ENCODE results near the gene KLHL4. TPM values are rescaled to one million over a fixed set of nuclear protein-coding genes. Genes with fewer than 3 reads are reported as not detected.
A peak's percentile ranks its signal among the peaks of the same experiment; 100 is the strongest.
"Not testable (repeated sequence)": the region's sequence is repeated elsewhere in the genome, so short reads cannot be mapped to it uniquely, and the experiment has no call there.

Gene KLHL4
- total RNA-seq, 1 experiment from 2014 or later = 8.5 TPM

DNA sequence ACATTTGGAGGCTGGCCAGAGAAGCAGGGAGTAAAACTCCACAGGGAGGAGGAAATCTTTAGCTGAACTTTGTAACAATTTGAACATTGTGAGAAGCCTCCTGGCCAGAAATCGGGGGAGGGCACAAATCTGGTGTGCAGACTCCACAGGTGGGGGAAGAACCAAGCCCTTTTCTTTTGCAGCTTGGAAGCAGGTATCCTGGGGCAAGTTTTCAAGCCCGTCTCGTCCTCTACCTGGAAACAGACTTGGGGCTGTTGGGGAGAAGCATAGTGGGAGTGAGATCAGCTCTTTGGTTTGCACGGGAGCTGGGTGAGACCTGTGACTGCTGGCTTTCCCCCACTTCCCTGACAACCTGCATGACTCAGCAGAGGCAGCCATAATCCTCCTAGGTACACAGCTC lies 123.8 kb downstream of the KLHL4 start:
- DNase-seq (ENCODE audit: low read depth) = not testable (repeated sequence)

DNA sequence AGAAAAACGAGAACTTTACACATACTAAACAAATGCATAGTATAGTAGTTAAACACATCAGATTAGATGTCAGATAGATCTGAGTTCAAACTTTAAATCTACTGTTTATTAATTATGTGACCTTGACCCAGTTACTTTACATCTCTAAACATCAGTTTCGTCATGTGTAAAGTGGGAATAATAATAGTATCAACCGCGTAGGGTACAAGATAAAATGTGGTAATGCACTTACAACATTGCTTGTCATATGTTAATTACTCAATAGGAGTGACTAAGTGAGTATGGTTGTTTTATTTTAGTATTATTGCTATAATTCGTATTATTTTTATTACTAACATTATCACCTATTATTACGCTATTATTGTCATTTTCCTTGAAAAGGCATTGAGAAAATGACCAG lies 144.2 kb downstream of the KLHL4 start:
- DNase-seq (ENCODE audit: low read depth) = no peak

DNA sequence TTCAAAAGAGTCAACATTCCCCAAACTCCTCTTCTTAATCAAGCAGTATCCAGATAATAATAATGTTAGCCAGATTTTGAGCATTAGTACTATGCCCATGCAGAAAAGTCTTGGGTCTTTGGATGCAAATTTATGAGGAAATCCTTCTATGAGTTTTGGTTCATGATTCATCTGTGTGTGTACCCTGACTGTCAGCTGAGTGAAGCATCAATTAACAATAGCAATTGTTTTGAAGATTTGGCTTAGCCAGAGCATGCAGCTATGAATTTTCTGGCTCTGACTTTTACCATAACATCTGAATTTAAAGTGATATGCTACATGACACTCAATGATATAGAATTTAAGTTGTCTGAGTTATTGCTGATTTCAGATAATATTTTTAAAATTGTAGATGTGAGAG lies 145.8 kb downstream of the KLHL4 start:
- no peak for DNase-seq (ENCODE audit: low read depth)

DNA sequence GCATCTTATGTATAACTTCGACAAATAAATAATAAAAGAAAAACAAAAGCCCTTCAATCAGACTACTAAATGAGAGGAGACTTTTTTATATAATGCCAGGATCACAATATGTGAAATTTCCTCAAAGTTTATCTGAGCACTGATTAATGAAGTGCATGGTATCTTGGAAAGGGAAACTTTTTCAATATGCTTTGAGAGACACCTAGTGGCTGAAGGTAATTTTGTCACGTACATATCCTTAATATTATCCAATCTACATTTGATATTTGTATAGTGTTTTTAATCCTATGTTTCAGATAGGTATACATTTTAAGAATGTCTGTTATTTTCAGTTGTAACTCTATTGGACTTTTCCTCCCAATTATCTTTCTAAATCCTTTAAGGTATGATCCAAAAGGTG lies 146.8 kb downstream of the KLHL4 start:
- no peak for DNase-seq (ENCODE audit: low read depth)

DNA sequence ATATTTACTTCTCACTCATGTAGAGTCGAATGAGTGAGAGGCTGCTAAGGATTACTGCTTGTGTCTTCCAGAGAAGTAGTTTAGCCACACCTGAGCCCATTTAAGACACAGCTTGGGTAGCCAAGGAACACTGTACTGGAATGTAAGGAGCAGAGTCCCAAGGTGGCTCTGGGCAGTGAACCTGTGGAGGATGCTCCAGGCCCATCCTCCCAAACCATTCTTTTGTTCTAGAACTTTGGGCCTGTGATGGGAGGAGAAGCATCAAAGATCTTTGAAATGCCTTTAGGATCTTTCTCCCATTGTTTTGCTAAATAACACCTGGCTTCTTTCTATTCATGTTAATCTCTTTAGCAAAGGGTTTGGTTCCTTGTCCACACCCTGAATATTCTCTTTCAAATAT lies 162.2 kb downstream of the KLHL4 start:
- no peak for DNase-seq (ENCODE audit: low read depth)

DNA sequence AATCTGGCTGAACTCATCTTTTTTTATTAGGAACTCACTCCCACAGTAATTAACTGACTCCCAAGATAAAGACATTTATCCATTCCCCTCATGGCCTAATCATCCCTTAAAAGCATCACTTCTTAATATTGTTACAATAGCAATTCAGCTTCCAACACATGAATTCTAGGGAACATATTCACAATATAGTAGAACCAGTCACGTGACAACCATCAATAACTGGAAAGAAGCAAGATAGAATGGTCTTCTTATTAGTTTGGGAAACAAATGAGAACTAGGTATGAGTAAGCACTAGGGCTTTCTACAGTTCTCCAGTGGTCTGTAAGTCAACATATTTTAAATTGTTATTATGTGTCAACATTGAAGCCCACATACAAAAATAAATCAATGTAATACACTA lies 170.1 kb downstream of the KLHL4 start:
- no peak for DNase-seq (ENCODE audit: low read depth)

DNA sequence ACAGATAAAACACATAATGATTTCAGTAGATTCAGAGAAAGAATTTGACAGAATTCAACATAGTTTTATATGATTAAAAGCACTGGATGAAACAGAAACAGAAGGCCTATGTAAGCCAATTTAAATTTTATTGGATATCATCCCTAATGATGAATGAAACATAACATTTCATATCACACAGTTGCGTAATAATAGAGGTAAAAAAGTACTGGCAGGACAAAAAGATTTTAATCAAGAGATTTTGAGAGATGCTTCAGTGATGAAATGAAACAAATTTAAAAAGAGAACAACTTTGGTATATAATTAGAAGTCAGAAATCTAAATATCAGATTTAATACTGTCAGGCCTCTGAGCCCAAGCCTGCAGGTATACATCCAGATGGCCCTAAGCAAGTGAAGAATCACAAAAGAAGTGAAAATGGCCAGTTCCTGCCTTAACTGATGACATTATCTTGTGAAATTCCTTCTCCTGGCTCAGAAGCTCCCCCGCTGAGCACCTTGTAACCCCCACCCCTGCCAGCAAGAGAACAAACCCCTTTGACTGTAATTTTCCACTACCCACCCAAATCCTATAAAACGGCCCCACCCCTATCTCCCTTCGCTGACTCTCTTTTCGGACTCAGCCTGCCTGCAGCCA lies 170.6 kb downstream of the KLHL4 start:
- not testable (repeated sequence) for DNase-seq (ENCODE audit: low read depth)

DNA sequence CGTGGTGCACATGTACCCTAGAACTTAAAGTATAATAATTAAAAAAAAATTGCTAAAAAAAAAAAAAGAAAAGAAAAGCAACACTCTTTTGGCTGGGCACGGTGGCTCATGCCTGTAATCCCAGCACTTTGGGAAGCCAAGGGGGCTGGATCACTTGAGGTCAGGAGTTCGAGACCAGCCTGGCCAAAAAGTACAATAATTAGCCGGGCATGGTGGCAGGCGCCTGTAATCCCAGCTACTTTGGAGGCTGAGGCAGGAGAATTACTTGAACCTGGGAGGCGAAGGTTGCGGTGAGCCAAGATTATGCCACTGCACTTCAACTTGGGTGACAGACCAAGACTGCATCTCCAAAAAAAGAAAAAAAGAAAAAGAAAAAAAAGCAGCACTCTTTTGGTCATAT lies 171.6 kb downstream of the KLHL4 start:
- DNase-seq (ENCODE audit: low read depth) = not testable (repeated sequence)

DNA sequence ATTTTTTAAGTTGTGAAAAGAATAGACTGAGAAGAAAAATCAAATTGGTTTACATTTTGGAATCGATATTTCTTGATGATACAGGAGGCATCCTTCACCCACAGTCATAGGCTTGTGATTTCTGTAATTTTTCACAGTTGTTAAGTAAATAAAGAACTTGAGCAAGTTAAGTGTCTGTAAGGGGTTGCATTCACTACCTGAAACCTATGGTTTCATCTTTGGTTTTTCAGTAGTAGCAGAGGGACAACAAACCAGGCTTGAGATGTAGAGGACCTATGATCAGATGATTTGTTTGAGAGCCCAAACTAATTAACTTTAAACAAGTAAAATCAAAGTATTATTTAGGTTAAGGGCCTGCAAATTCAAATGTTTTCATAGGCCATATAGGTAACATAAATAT lies 175.6 kb downstream of the KLHL4 start:
- DNase-seq (ENCODE audit: low read depth) = no peak

DNA sequence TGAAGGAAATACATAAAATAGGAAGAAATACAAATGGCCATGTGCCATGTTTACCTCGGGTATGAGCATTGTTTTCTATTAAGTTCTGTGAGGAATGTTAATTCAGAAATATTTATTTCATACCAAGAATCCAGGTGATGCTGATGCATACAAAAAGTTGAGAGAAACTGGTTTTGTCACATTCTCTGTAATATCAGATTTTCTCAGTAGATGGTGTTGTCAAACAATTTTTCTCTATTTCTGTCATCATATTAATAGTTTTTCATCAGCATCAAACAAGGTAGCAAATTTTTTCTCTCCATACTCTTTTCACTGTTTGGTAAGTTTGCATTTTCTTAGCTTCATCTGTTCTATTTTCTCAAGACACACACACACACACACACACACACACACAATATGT lies 179.8 kb downstream of the KLHL4 start:
- no peak for DNase-seq (ENCODE audit: low read depth)

DNA sequence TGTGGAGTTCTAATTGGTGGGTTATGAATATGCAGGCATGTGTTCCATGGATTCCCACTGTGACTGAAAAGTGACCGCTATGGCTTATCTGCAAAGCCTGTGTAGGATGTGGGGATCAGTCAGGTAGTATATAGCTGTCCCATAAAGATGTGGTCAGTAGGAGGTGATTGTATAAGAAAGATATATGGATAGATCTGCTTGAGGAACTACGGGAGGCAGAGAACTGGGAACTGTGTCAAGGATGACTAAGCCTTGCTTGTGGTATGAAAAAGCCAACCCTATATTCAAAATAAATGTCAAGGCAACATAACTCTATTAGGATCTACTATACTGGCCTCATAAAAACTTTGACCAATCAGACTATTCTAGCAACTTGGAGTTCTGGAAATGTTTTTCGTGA lies 185.2 kb downstream of the KLHL4 start:
- peak; percentile 47 for DNase-seq (ENCODE audit: low read depth)

DNA sequence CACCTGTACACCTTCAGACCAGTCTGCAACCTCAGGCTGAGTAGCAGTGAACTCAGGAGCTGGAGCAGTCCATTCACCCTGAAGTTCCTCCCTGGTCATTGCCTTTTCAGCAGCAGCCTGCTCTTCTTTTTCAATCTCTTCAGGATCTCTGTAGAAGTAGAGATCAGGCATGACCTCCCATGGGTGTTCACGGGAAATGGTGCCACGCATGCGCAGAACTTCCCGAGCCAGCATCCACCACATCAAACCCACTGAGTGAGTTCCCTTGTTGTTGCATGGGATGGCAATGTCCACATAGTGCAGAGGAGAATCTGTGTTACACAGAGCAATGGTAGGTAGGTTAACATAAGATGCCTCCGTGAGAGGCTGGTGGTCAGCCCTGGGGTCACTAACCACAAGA lies 185.9 kb downstream of the KLHL4 start:
- DNase-seq (ENCODE audit: low read depth) = not testable (repeated sequence)

DNA sequence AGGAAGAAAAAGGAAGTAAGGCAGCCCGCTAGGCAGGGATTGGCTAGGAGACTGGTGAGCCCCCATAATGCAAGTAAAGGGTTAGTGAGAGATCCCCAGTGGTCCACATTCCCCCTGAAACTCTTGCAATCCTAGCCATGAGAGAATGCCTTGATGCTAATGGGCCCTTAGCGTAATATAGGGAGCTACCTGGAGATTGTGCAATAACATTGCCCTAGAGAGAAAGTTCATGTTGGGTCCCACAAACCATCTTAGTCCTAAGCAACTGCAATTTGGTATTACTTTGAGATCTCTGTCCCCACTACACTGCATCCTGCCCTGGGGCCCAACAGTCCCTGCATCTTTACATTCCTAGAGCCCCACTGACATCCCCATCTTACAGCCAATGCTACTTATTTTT lies 188.5 kb downstream of the KLHL4 start:
- no peak for DNase-seq (ENCODE audit: low read depth)

DNA sequence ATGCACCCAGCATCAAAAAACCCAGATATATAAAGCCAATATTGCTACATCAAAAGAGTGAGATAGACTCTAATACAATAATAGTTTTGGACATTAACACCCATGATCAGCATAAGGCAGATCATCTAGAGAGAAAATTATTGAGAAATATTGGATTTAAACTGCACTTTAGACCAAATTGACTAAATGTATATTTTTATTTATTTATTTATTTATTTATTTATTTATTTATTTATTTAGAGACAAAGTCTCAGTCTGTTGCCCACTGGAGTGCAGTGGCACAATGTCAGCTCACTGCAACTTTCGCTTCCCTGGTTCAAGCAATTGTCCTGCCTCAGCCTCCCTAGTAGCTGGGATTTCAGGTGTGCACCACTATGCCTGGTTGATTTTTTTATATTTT lies 193.0 kb downstream of the KLHL4 start:
- DNase-seq (ENCODE audit: low read depth) = no peak
